Activated CD4-positive, alpha-beta T cell treated with anti-CD3 and anti-CD28 coated beads, Interleukin-2, Interleukin-6, amounts not matched to agents 100 ng/mL and 50 ng/mL, durations not matched to agents 16 hours and 8 hours (primary cell): Measurements from ENCODE around the gene MLN.

Experiments
- DNase-seq: peaks from one replicate; pipeline ENCODE4 v3.0.0-alpha.2; 2020

Gene MLN, protein sequence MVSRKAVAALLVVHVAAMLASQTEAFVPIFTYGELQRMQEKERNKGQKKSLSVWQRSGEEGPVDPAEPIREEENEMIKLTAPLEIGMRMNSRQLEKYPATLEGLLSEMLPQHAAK

GRCh38 chr6:33803571-33804053 lies at the start of gene MLN:
TSS of gene MLN (minus strand) at chr6:33804003. CDS start at chr6:33801163, 2,840 bp downstream.
- no peak for DNase-seq

DNA sequence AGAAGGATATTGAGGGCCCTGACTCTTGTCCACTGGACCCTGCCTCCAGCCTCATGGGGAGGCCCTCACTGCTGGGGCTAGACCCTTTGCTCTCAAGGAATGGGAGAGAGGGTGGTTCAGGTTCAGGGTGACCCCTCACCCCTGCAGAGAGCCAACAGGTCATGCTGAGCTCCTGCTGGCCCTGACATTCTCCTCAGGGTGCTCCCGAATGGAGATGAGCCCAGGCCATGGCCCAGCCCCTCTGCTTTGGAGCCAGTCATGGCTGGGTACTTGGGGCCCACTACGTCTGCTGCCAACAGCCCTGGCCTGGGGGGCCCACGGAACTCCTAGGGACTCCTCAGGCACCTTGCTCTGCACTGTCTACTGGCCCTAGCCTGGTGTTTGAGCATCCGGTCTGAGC lies 49.2 kb upstream of the MLN start:
- DNase-seq = no peak

GRCh38 chr6:33851959-33852358 lies 48.2 kb upstream of the MLN start:
- DNase-seq = peak; percentile 33

DNA sequence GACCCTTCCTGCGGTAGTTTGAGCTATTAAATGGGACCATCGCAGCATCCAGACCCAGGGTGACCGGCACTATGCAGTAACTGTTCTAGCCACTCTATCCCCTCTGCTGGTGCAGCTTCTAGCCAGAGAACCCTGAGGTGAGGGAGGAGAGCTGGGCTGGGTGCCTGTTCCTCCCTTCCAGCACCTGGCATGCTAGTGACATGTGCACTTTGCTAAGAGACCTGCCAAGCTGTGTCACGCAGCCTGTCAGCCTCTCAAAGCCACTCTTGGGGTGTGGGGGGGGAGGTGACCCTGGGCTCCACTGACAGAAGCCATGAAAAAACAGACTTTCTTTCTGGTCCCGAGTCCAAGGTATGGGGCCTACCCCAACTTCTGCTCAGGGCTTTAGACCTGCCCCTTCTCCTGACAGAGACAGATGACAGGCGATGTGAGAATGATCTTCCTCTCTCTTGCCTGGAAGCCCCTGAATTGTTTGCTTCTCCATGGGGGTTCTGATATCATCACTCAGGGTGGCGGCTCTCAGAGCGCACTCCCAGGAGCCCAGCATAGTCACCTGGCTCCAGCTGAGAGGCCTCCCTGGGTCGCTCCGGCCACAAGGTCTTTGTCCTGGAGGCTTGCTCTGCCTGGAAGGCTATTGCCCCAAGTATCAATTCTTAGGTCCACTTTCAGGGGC lies 47.2 kb upstream of the MLN start:
- DNase-seq = no peak

DNA sequence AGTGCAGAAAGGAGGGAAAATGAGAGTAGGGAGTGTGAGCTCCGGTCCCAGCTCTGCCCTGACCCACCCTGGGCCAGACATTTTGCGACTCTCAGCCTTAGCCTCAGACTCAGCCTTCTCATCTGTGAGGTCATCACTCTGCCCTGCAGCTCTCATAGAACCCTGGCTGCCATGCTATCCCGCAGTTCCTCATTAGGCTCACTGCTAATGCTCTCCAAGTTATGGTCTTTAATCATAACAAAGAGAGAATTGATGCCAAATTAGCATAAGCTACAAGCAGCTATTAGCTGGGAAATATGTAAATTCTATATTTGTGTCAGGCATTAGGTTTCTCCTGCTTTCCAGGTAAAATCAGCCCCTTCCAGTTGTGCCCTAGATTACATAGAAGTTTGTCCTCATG lies 46.5 kb upstream of the MLN start:
- no peak for DNase-seq

DNA sequence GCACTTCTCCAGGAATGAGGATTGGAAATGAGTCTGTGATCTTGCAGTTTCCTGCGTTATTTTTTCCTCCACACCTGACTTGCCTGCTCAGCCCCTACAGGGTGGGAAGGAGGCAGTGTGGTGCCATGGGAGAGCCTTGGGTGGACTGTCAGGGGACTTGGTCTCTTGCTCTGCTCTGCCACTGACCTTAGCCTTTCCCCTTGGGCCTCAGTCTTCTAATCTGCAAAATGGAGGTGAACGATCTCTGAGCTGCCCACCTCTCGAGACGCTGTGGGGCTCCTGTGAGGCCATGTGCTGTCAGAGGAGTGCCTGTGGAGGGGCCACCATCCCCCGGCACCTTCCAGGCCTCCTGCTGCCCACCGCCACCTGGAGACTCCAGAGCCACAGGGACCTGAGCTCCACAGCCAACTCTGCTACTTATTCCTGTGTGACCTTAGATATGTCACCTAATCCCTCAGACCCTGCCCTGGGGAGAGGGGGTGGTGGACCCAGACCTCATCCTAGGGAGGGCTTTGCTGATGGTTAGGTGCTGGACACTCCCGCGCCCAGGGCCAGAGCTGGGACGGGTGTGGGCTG lies 45.8 kb upstream of the MLN start:
- DNase-seq = no peak

- no peak for DNase-seq
These were observed 44.7 kb upstream of the MLN start for GRCh38 chr6:33848484-33848883.

DNA sequence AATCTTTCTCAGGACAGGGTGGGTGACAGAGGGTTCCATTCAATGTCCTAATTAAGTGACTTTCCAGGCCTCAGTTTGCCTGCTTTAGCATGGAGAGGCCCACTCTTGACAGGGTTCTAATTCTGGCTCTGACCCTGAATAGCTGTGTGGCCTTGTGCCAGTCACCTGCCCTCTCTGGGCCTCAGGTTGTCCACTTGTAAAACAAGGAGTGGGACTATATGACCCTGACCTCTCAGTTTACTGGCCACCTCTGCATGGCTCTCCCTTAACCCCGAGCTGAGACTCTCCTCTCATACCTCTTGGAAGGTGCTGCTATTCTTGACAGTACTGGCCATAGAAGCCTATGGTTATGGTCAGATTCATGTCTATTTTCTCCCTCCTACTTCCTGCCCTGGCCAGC lies 44.1 kb upstream of the MLN start:
- DNase-seq = no peak

DNA sequence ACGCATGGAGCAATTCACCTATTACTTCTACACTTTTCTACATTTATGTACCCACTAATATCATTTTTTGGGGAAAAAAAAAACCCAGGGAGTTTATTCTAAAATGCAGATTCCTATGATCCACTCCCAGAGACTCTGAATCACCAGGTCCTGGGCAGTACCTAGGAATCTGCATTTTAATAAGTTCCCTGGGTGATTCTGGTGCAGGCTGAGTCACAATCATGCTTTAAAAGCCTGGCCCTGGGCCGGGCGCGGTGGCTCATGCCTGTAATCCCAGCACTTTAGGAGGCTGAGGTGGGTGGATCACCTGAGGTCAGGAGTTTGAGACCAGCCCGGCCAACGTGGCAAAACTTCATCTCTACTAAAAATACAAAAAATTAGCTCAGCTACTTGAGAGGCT lies 43.3 kb upstream of the MLN start:
- DNase-seq = no peak

GRCh38 chr6:33846226-33846625 lies 42.4 kb upstream of the MLN start:
- no peak for DNase-seq

DNA sequence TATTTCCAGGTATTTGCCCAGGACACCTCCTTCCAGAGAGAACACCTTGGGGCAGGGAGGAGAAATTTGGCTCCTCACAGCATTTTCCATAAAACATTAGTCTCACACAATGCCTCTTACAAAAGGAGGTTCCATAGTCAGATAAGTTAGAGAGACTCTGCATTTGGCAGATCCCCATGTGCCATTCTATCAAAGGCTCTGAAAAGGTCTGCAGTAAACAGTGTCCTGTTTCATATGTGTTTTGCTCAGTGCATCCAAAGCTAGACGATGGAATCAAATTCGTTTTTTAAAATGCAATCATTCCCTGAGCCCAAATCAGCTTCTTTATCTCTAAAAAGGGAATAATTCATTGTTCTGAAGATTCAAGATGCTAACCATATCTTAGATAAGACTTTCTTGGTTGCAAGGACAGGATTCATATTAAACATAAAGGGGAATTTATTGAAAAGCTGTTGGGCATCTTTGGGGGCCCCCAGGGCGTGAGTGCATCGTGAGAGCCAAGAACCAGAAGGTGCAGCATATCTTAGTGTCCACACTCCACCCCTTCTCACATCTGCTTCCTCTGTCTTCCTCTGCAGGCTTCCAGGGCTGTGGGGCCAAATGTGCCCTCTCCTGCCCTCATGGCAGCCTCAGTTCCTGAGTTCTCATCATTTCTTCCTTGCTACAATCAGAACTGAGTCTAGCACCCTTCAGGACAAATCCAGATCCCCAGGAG lies 41.4 kb upstream of the MLN start:
- DNase-seq = no peak

DNA sequence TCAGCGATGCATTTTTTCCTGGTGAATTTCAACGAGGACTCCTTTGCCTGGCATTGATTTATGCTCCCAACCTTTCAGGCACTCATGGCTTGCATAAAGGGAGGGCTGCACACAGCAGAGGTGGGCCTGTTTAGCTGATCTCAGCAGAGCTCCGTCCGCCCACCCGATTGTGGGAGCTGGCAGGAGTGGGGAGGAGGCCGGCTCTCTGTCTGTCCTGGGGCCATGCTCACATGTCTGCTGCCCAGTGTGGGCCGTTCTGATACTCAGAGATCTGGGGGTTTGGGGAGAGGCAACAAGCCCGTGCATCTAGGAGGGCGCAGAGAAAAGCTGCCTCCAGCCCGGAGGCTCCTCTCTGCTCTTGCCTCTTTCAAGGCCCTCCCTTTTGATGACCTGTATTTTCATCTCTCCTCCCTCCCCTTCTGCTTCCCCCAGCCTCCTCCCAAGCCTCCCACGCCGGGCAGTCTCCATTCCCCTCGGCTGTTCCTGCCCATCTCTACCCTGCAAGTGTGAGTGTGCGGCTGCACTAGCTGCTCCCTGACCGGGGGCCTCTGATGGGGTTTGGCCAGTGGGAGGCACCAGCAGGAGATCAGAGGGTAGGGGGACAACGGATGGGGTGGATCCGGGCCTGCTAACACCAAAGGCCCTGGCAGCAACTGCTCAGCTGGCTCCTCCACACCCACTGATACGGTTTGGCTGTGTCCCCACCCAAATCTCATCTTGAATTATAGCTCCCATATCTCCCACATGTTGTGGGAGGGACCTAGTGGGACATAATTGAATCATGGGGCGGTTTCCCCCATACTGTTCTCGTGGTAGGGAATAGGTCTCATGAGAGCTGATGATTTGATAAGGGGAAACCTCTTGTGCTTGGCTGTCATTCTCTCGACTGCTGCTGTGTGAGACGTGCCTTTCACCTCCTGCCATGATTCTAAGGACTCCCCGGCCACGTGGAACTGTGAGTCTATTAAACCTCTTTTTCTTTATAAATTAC lies 39.6 kb upstream of the MLN start:
- no peak for DNase-seq

DNA sequence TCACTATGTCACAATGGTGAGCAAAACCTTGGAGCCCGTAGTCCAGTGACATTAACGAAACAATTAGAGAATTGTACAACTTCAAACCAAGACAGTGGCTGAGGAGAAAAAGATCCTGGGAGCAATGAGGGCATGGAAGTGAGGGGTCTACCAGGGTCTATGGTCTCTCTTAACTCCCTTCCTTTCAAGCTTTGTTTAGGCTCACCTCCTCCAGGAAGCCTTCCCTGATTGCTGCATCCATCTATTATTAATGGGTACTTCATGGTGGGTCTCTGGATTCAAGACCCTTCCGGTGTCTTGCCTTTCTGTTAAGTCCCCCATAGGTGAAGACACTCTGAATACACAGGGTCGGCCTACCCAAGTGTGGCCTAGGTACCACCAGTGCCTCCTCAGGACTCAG lies 38.1 kb upstream of the MLN start:
- DNase-seq = no peak

DNA sequence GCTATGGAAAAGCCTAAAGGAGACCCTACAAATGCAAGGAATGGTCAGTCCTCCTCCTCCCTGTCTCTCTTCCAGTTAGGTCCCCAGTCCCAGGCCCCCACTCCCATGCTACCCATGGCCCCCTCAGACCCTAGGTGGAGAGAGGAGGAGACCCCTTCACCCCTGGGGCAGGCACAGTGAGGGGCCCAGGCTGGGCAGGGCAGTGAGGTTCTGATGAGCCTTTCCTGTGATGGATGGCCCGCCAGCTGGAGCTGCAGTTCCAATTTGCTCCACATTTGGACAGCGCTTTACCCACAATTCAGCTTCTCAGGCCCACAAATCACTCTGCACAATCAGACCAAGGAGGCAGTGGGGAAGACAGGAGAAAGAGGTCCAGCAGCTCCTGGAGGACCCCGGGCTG lies 37.3 kb upstream of the MLN start:
- no peak for DNase-seq

DNA sequence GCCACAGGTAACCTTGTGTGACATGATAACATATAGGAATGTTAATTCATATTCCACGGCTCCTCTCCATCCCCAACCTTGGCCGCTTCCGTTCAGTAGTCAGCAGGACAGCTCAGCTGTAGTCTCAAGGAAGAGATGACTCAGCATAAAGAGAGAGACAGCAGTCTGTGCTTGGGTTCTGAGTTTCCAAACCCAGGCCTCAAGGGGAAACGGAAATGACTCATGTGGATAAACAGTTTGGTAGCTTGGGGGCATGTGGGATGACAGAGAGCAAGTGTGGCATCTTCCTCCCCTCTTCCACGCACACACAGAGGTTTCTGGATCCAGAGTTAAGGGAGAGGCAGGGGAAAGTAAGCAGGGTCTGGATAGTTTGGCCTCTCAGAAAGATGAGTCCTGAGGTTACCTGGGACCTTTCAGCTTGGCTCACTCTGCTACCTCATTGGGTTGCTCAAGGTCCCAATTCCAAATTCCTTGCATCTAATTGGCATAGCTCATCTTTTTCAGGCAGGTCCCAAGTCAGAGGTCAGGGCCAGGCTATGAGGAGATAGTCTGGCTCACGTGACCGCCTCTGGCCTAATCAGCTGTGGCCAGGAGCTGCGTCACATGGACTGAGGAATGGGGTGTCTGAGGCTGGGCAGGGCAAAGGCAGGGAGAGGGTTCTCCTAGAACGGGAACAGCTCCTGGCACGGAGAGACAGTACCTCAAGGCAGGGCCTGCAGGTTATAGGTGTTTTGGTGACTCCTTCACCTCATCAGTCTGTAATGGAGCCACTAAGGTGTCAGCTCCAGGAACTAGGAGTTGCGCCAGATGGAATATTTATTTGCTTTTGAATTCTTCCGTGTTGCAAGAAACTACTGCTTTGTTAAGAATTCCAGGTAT lies 36.5 kb upstream of the MLN start:
- peak; percentile 91 for DNase-seq

GRCh38 chr6:33839399-33840047 lies 35.7 kb upstream of the MLN start:
- DNase-seq = no peak

GRCh38 chr6:33838983-33839382 lies 35.2 kb upstream of the MLN start:
- no peak for DNase-seq

GRCh38 chr6:33837971-33838665 lies 34.3 kb upstream of the MLN start:
- DNase-seq = no peak

DNA sequence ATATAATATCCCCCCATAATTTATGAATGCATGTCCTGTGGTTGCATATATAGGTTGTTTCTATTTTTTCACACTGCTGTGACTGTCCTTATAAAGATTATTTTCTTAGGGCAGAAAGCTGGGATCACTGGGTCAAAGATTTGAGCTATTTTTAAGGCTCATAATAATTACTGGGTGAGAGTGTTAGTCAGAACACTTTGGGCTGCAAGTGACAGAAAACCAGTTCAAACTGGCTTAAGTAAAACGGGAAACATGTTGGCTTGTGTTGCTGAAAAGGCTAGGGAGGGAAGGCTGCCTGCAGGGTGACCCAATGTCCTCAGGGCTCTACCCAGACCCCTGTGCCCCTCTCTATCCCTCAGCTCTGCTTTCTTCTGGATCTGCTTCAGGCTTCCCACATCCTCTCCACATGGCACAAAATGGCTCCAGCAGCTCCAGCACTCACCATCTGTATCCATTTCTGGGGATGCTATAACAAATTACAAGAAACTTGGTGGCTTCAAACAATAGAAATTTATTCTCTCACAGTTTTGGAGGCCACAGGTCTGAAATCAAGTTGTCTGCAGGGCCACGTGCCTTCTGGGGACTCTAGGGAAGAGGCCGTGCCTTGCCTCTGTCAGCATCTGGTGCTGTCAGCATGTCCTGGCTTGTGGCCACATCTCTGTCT lies 33.1 kb upstream of the MLN start:
- no peak for DNase-seq
